Tibial artery (tissue), 4 donors: Measurements from ENCODE around the gene RAB31.

Experiments used
- DNase-seq, 2 donors: peaks; one replicate each; pipeline ENCODE4 v3.0.0-alpha.2; 2019
- H3K27ac ChIP-seq, 2 donors: fragments of 200-600 bp; sonication (generic) in 1 of 2; 1 replicate in 1 of 2; 2 replicates in 1 of 2; pipeline ENCODE4 v1.5.1; 2018 to 2019; ENCODE audit warnings: mild to moderate bottlenecking in 1 of 2
- H3K27me3 ChIP-seq, 2 donors: fragments of 200-600 bp; sonication (generic) in 1 of 2; one replicate each; pipeline versions ENCODE4 v1.5.1 to v1.6.0; 2016 to 2019
- H3K36me3 ChIP-seq, 3 donors: fragments of 200-600 bp; sonication (generic) in 2 of 3; one replicate each; pipeline ENCODE4 v1.5.1; 2016 to 2019; ENCODE audit warnings: mild to moderate bottlenecking in 2 of 3
- H3K4me1 ChIP-seq, 4 donors: fragments of 200-600 bp; sonication (generic) in 2 of 4; 1 replicate in 3 of 4; 2 replicates in 1 of 4; pipeline ENCODE4 v1.5.1; 2016 to 2019
- H3K4me3 ChIP-seq, 2 donors: fragments of 200-600 bp; sonication (generic) in 1 of 2; 1 replicate in 1 of 2; 2 replicates in 1 of 2; pipeline ENCODE4 v1.5.1; 2018 to 2019; ENCODE audit warnings: mild to moderate bottlenecking in 2 of 2
- H3K9me3 ChIP-seq, 3 donors: fragments of 200-600 bp; sonication (generic) in 1 of 3; one replicate each; pipeline ENCODE4 v1.5.1; 2016 to 2019
- intact Hi-C: fragments of 100-400 bp; cut with DNase I; formaldehyde crosslinking; loops from one replicate; pipeline ENCODE4 v1.15.0; 2023; ENCODE audit warnings: low total_unique reads
- TF ChIP-seq, protein P1 (sequence below), 2 experiments: fragments of 200-600 bp in 1 of 2; fragments of 450-650 bp in 1 of 2; IDR thresholded peaks; one replicate each; pipeline ENCODE4 v1.5.1; 2017 to 2019; ENCODE audit warnings: antibody characterized with exemption in 2 of 2, mild to moderate bottlenecking in 1 of 2, moderate library complexity in 1 of 2

Gene RAB31

DNA sequence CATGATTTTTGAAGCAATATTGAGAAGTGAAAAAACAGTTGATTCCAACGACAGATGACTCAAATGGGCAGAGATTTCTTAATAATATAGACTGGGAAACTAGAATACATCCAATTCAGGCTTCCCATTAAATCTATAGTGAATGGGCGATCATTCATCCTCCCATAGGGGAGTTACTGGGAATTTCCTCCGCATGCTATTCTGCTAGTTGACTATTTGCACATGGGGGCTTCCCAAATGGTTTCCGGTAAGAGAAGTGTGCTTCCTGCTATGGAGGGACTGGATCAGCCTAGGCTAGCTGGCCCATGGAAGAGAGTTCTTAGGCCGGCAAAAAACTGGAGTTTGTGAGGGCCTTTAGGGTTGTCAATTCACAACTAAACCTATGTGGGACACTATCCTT, 203.1 kb downstream of the RAB31 start:
- intact Hi-C loops, result loop anchor here (10.0 kb wide), 3 partner anchors 106 to 296 kb away; partner anchors contain the start of genes PPP4R1 and RAB31
- no peak overlapping the region for H3K27ac ChIP-seq
- H3K27me3 ChIP-seq, result no peaks in the 10 kb centered on the region
- H3K36me3 ChIP-seq, result no peaks in the 10 kb centered on the region
- no peaks in the 10 kb centered on the region for H3K9me3 ChIP-seq
- H3K4me3 ChIP-seq, result no peak overlapping the region
- no peak for DNase-seq
- TF ChIP-seq, protein P1, sequence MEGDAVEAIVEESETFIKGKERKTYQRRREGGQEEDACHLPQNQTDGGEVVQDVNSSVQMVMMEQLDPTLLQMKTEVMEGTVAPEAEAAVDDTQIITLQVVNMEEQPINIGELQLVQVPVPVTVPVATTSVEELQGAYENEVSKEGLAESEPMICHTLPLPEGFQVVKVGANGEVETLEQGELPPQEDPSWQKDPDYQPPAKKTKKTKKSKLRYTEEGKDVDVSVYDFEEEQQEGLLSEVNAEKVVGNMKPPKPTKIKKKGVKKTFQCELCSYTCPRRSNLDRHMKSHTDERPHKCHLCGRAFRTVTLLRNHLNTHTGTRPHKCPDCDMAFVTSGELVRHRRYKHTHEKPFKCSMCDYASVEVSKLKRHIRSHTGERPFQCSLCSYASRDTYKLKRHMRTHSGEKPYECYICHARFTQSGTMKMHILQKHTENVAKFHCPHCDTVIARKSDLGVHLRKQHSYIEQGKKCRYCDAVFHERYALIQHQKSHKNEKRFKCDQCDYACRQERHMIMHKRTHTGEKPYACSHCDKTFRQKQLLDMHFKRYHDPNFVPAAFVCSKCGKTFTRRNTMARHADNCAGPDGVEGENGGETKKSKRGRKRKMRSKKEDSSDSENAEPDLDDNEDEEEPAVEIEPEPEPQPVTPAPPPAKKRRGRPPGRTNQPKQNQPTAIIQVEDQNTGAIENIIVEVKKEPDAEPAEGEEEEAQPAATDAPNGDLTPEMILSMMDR (IDR thresholded peaks at IDR 0.05), result no peak
- H3K4me1 ChIP-seq, result peaks cover 0 to 9% (median 4%) of the 10 kb centered on the region in 4 donors
